HepG2 (cell line): ENCODE results near the gene QTRT2. TPM values are rescaled to one million over a fixed set of nuclear protein-coding genes. Genes with fewer than 3 reads are reported as not detected.

Experiments used
- ATAC-seq: fragments of 200-7000 bp; cut with Tn5 transposase; 3 replicates; pipeline ENCODE4 v1.9.1; 2020; ENCODE audit warnings: mild to moderate bottlenecking, moderate library complexity
- BruUV-seq: library from RNA; stranded (reverse); fragments of 400-500 nt; replicated peaks from 2 replicates; lab custom pipeline; 2021; lab: Mats Ljungman, UMichigan
- CTCF ChIA-PET: fragments of 300-600 bp; formaldehyde crosslinking; extraction: SDS; loops from one replicate; lab custom pipeline; 2021; ENCODE audit warnings: low total read pairs, inconsistent platforms, low intra/inter-chr PET ratio; lab: Yijun Ruan, JAX
- POLR2A ChIA-PET: fragments of 350-600 bp; sonication (Branson Sonifier 250); formaldehyde crosslinking; loops from one replicate; lab custom pipeline; 2020; ENCODE audit warnings: antibody characterized with exemption, inconsistent platforms; lab: Yijun Ruan, JAX
- DNase-seq: peaks from one replicate; pipeline ENCODE4 v3.0.0-alpha.2; 2015; ENCODE audit warnings: low spot score
- FAIRE-seq: peaks from 3 replicates; lab custom pipeline; 2011; peaks lifted over from hg19 to GRCh38; lab: Jason Lieb, UNC
- H2AFZ ChIP-seq: one replicate; pipeline ENCODE4 v1.6.1; 2011; ENCODE audit warnings: low read length, inconsistent platforms
- H3K27ac ChIP-seq: fragments of 300-600 bp; 3 replicates; pipeline ENCODE4 v1.8.0; 2011; ENCODE audit warnings: mixed run types, mild to moderate bottlenecking, mixed read lengths, low read length, inconsistent platforms; ENCODE audit not compliant: insufficient read depth; ENCODE audit errors: extremely low read length
- H3K27me3 ChIP-seq, 2 experiments: fragments of 200-600 bp in 1 of 2; 2 replicates in 1 of 2; 3 replicates in 1 of 2; pipeline versions ENCODE4 v1.6.0 to v1.8.0; 2011; ENCODE audit warnings: low read length in 2 of 2, mild to moderate bottlenecking in 2 of 2, moderate library complexity in 2 of 2, inconsistent platforms in 1 of 2; ENCODE audit not compliant: insufficient read depth in 2 of 2, control insufficient read depth in 1 of 2
- H3K36me3 ChIP-seq, 2 experiments: fragments of 200-600 bp in 1 of 2; replicated peaks in 1 of 2; 2 replicates in 1 of 2; 3 replicates in 1 of 2; pipeline versions ENCODE4 v1.5.1 to v1.8.0; 2011; ENCODE audit warnings: low read length in 2 of 2, inconsistent platforms in 1 of 2; ENCODE audit not compliant: insufficient read depth in 2 of 2, control insufficient read depth in 1 of 2
- H3K4me1 ChIP-seq: 2 replicates; pipeline ENCODE4 v1.5.1; 2012; ENCODE audit warnings: low read length, inconsistent platforms; ENCODE audit not compliant: insufficient read depth
- H3K4me2 ChIP-seq: 2 replicates; pipeline ENCODE4 v1.6.0; 2011; ENCODE audit warnings: low read depth, low read length, inconsistent platforms
- H3K4me3 ChIP-seq, 3 experiments: fragments of 200-600 bp in 1 of 3; sonication (generic), shearing (Covaris generic) in 1 of 3; replicated peaks in 1 of 3; 2 replicates each; pipeline ENCODE4 v1.5.1; 2011 to 2016; ENCODE audit warnings: low read length in 3 of 3, inconsistent platforms in 2 of 3, low read depth in 2 of 3, mild to moderate bottlenecking in 2 of 3, control low read depth in 1 of 3, mixed read lengths in 1 of 3; ENCODE audit not compliant: insufficient read depth in 1 of 3
- H3K79me2 ChIP-seq: one replicate; pipeline ENCODE4 v1.6.1; 2011; ENCODE audit warnings: low read length, inconsistent platforms; ENCODE audit not compliant: insufficient read depth
- H3K9ac ChIP-seq: 2 replicates; pipeline ENCODE4 v1.6.0; 2011; ENCODE audit warnings: mild to moderate bottlenecking, low read depth, low read length, inconsistent platforms; ENCODE audit not compliant: insufficient read depth
- H3K9me3 ChIP-seq: 2 replicates; pipeline ENCODE4 v1.5.1; 2012; ENCODE audit warnings: mild to moderate bottlenecking, low read length
- H4K20me1 ChIP-seq: 2 replicates; pipeline ENCODE4 v1.6.0; 2011; ENCODE audit warnings: inconsistent platforms, mild to moderate bottlenecking, low read length, moderate library complexity; ENCODE audit not compliant: insufficient read depth
- ATF7 ChIP-seq, 2 experiments: fragments of 450-650 bp in 1 of 2; sonication (generic) in 1 of 2; formaldehyde crosslinking in 1 of 2; IDR thresholded peaks; 2 replicates each; pipeline versions ENCODE4 v1.4.0 to v1.6.1; 2016 to 2020; ENCODE audit warnings: antibody characterized with exemption in 1 of 2, mild to moderate bottlenecking in 1 of 2, missing genetic modification reagents in 1 of 2
- CEBPB ChIP-seq: IDR thresholded peaks from 2 replicates; pipeline ENCODE4 v1.6.1; 2011; ENCODE audit warnings: low read depth, low read length, improper control_type of control experiment, borderline replicate concordance
- DRAP1 ChIP-seq: IDR thresholded peaks from 2 replicates; pipeline ENCODE4 v1.6.1; 2016; ENCODE audit warnings: missing genetic modification reagents, missing compliant biosample characterization
- FOXM1 ChIP-seq: sonication (generic); formaldehyde crosslinking; IDR thresholded peaks from 2 replicates; pipeline ENCODE4 v1.5.0; 2020; ENCODE audit warnings: missing genetic modification reagents
- GATAD1 ChIP-seq: IDR thresholded peaks from 2 replicates; pipeline ENCODE4 v1.6.1; 2016; ENCODE audit warnings: missing genetic modification reagents, missing compliant biosample characterization
- GTF2F1 ChIP-seq: fragments of 150-350 bp; IDR thresholded peaks from 2 replicates; pipeline ENCODE4 v1.6.1; 2014; ENCODE audit warnings: low read length
- IKZF1 ChIP-seq: fragments of 450-650 bp; IDR thresholded peaks from 2 replicates; pipeline ENCODE4 v1.7.1; 2016
- KDM4B ChIP-seq: sonication (generic); formaldehyde crosslinking; IDR thresholded peaks from 2 replicates; pipeline ENCODE4 v1.4.0; 2020; ENCODE audit warnings: missing genetic modification reagents
- MAFG ChIP-seq: sonication (generic); formaldehyde crosslinking; IDR thresholded peaks from 2 replicates; pipeline ENCODE4 v1.5.1; 2020; ENCODE audit warnings: mild to moderate bottlenecking, missing genetic modification reagents
- MXD4 ChIP-seq: IDR thresholded peaks from 2 replicates; pipeline ENCODE4 v1.6.1; 2016; ENCODE audit warnings: mild to moderate bottlenecking, missing biosample characterization, missing genetic modification reagents
- MZF1 ChIP-seq: sonication (generic); formaldehyde crosslinking; IDR thresholded peaks from 2 replicates; pipeline ENCODE4 v1.8.1; 2023; ENCODE audit warnings: mild to moderate bottlenecking, missing genetic modification reagents, borderline replicate concordance
- NCOA5 ChIP-seq: sonication (generic); formaldehyde crosslinking; IDR thresholded peaks from 2 replicates; pipeline ENCODE4 v1.4.0; 2020; ENCODE audit warnings: missing genetic modification reagents
- POGZ ChIP-seq: sonication (generic); formaldehyde crosslinking; IDR thresholded peaks from 2 replicates; pipeline ENCODE4 v1.4.0; 2020; ENCODE audit warnings: mild to moderate bottlenecking, missing genetic modification reagents
- RBM22 ChIP-seq: fragments of 200-400 bp; formaldehyde crosslinking; optimal IDR thresholded peaks from 2 replicates; pipeline ENCODE3; 2017; ENCODE audit warnings: mild to moderate bottlenecking, low read length, moderate library complexity
- RFXANK ChIP-seq: IDR thresholded peaks from 2 replicates; pipeline ENCODE4 v1.6.1; 2016
- SMC3 ChIP-seq: IDR thresholded peaks from 2 replicates; pipeline ENCODE4 v1.6.1; 2011; ENCODE audit warnings: low read length, improper control_type of control experiment
- SP5 ChIP-seq: IDR thresholded peaks from 2 replicates; pipeline ENCODE4 v1.6.1; 2016; ENCODE audit warnings: low read depth, borderline replicate concordance
- STAG1 ChIP-seq: sonication (generic); formaldehyde crosslinking; IDR thresholded peaks from 2 replicates; pipeline ENCODE4 v1.4.0; 2020; ENCODE audit warnings: missing genetic modification reagents
- THRA ChIP-seq: sonication (generic); formaldehyde crosslinking; IDR thresholded peaks from 2 replicates; pipeline ENCODE4 v1.4.0; 2020; ENCODE audit warnings: missing genetic modification reagents, borderline replicate concordance
- ZBTB4 ChIP-seq: sonication (generic); formaldehyde crosslinking; IDR thresholded peaks from 2 replicates; pipeline ENCODE4 v1.4.0; 2020; ENCODE audit warnings: missing genetic modification reagents, mild to moderate bottlenecking, borderline replicate concordance
- ZNF296 ChIP-seq: sonication (generic); formaldehyde crosslinking; conservative IDR thresholded peaks from 2 replicates; pipeline ENCODE4 v1.5.0; 2020; ENCODE audit warnings: mild to moderate bottlenecking, missing genetic modification reagents
- ZNF468 ChIP-seq: sonication (generic); formaldehyde crosslinking; IDR thresholded peaks from 2 replicates; pipeline ENCODE4 v1.8.0; 2022; ENCODE audit warnings: mild to moderate bottlenecking, moderate library complexity, missing genetic modification reagents
- WGBS: methylation state at CpG from one replicate; pipeline ENCODE4 v1.1.6; 2017; ENCODE audit warnings: low lambda C conversion rate; 5-methylcytosine and 5-hydroxymethylcytosine counted together
- in situ Hi-C: cut with HindIII; loops from 2 replicates; pipeline ENCODE4 v1.10.0; 2017; ENCODE audit warnings: low pct_unique_long_range_greater_than_20kb; ENCODE audit not compliant: extremely low pct_ligation_motif_present
- intact Hi-C: fragments of 100-400 bp; cut with micrococcal nuclease; formaldehyde crosslinking; loops from one replicate; pipeline ENCODE4 v1.10.0; 2022; ENCODE audit not compliant: unreplicated experiment
- polyA plus RNA-seq, 8 experiments: library from polyadenylated mRNA; depleted of rRNA in 3 of 8; stranded (reverse) in 7 of 8; unstranded in 1 of 8; fragments of >200 nt; fragmentation: Illumina TruSeq in 4 of 8; extraction: Trizol in 4 of 8; gene quantifications; 2 replicates each; pipeline versions ENCODE4 v1.2.1 to v1.2.3, GENCODE V29; 2011 to 2016; ENCODE audit warnings: low read depth in 4 of 8, missing spikeins in 1 of 8, mixed read lengths in 1 of 8; ENCODE audit not compliant: insufficient read depth in 1 of 8
- total RNA-seq, 5 experiments: library from RNA; depleted of rRNA; stranded (reverse); fragments of >200 nt; fragmentation: Illumina TruSeq; extraction: Trizol; gene quantifications; 2 replicates each; pipeline ENCODE4 v1.2.3, GENCODE V29; 2016; ENCODE audit warnings: low read depth in 1 of 5

The QTRT2 gene
- total and polyA plus RNA-seq, 2 of the 13 experiments (the other 11 are each of a cell fraction or from before 2014, with no cell fraction given): 7.1 to 33.4 TPM

GRCh38 chr3:114112696-114113095 lies 56.2 kb downstream of the QTRT2 start (continued):
- TF ChIP-seq MZF1 (CRISPR knock-in tag): no peak
- no peak for TF ChIP-seq IKZF1
- no peak for TF ChIP-seq MAFG (CRISPR knock-in tag)
- no peak for TF ChIP-seq RBM22
- no peak for TF ChIP-seq KDM4B (CRISPR knock-in tag)
- TF ChIP-seq POGZ (CRISPR knock-in tag): no peak
- no peak for TF ChIP-seq GTF2F1

GRCh38 chr3:114114719-114115118 lies 58.2 kb downstream of the QTRT2 start:
- Histone ChIP-seq H3K27me3 (peaks cover 0 to 5% of the 10 kb centered on the region in 2 experiments; a peak in 1 of 5 replicates), H3K9me3 (no peaks in the 10 kb centered on the region), H2AFZ (no peak overlapping the region), H3K79me2 (no peaks in the 10 kb centered on the region), H3K4me2 (no peak overlapping the region), H3K36me3 (no peaks in the 10 kb centered on the region), H3K9ac (no peak overlapping the region), H4K20me1 (no peaks in the 10 kb centered on the region), H3K27ac (no peak overlapping the region), H3K4me3 (no peak overlapping the region), H3K4me1 (no peaks in the 10 kb centered on the region)
- ChIA-PET CTCF (no interaction called here), POLR2A (no interaction called here)
- WGBS: 34% methylated on average over 3 of the region's 3 CpGs
- no peak for FAIRE-seq
- no peak for TF ChIP-seq ATF7 (IDR thresholded peaks at IDR 0.05)
- TF ChIP-seq ATF7 (CRISPR knock-in tag; IDR thresholded peaks at IDR 0.05): no peak
- TF ChIP-seq CEBPB: no peak
- TF ChIP-seq ZBTB4 (CRISPR knock-in tag): no peak
- no peak for TF ChIP-seq STAG1 (CRISPR knock-in tag)
- no peak for TF ChIP-seq GATAD1 (CRISPR knock-in tag)
- no peak for TF ChIP-seq ZNF296 (CRISPR knock-in tag)
- no peak for TF ChIP-seq RFXANK (CRISPR knock-in tag)
- TF ChIP-seq SP5 (CRISPR knock-in tag): no peak
- no peak for TF ChIP-seq THRA (CRISPR knock-in tag)
- no peak for TF ChIP-seq MXD4 (CRISPR knock-in tag)
- no peak for TF ChIP-seq SMC3
- no peak for TF ChIP-seq FOXM1 (CRISPR knock-in tag)
- no peak for TF ChIP-seq ZNF468 (CRISPR knock-in tag)
- TF ChIP-seq NCOA5 (CRISPR knock-in tag): no peak
- no peak for TF ChIP-seq DRAP1 (CRISPR knock-in tag)
- no peak for ATAC-seq
- BruUV-seq: no TSS peak
- in situ Hi-C loops: no loop called here
- intact Hi-C loops: no loop called here
- DNase-seq: no peak
